Middle frontal gyrus (tissue), 1 donor: ENCODE data around the gene NME7.
"Not testable (repeated sequence)": the region's sequence is repeated elsewhere in the genome, so short reads cannot be mapped to it uniquely, and the experiment has no call there.

ENCODE experiments used
- DNase-seq: peaks from one replicate; pipeline ENCODE4 v3.0.0-alpha.2; 2015; ENCODE audit warnings: low spot score; ENCODE audit errors: extremely low spot score

NME7 gene

DNA sequence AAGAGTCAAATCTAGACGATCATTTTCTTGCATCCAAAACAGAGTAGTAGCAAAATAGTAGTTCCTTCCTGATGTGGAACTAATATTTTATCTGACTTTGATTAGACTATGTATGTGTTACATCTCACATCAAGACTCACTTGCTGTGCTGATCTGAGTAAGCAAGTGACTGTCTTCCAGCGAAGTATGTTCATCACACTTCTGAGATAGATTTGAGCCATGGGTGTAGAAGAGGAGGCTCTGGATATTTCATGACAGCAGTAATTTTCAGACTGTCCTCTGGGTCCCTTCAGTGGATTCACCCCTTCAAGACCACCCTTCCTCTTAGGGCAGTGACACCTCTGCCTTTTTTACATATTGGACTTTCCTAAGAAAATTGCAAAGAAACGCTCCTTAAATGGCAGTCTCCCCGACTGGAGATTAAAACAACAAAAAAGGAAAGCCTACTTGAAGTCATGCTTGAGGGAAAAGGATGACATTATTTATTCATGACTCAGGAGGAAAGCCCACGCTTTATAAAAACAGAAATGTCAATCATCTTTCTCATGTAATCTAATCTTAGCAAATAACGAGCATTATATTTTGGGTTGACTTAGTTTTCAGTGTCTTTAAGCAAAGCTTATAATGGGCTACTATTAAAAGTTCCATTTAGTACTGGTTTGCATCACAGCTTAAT, 238.3 kb downstream of the NME7 start:
- DNase-seq = no peak

DNA sequence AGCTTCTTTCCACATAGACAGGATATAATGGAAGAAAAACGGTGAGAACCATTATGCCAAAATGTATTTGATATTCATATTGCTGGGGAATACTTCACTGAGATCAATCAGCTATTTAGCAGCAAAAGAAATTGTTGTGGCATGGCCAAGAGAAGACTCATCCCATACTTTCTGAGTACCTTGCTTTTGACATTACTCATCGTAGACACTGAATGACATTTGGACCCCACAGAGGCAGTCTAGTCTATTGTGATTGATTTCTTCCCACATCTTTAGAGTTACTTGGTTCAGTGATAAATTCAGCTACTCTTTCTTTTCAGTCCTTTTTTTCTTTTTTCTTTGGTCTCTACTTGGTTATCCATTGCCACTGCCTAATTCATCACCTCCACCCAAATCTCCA, 239.0 kb downstream of the NME7 start:
- no peak for DNase-seq

DNA sequence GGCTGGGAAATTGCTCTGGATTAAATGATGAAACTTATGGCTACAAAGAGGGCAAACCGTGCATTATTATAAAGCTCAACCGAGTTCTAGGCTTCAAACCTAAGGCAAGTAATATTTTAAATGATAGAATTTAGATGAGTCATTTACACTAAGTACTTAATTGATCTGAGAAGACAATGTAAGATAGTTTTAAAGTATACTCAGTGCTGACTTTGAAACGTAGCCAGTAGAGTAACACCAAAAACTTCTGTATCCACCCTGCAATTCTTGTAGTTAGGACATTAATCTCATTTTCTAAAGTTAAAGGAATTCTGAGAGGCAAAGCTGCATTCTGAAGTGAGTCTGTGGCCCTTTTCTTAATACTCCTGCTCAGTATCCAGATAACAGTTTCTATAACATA, 240.3 kb downstream of the NME7 start:
- DNase-seq = no peak

- DNase-seq = no peak
Observed at GRCh38 chr1:169126335-169126734, 241.3 kb downstream of the NME7 start.

GRCh38 chr1:169125597-169125996, 242.0 kb downstream of the NME7 start:
- DNase-seq = not testable (repeated sequence)

DNA sequence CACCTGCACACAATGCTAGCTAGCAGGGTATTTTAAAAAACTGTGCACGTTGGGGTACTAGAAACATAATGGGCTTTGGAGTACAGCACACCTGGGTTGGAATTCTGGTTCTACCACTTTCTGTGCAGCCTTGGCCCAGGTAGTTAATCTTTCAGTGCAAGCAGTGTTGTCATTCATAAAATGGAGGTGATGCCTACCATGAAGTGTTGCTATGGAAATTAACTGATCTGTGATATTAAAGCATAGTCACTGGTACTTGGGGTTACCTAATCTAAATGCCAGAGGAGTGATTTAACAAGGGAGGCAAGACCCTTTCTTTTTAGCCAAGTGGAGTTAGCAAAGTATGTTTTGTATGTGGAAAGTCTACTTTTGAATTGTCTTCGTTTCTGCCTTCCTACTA, 243.1 kb downstream of the NME7 start:
- DNase-seq = no peak

- DNase-seq = no peak
Observed at GRCh38 chr1:169122976-169123375, 244.6 kb downstream of the NME7 start.

DNA sequence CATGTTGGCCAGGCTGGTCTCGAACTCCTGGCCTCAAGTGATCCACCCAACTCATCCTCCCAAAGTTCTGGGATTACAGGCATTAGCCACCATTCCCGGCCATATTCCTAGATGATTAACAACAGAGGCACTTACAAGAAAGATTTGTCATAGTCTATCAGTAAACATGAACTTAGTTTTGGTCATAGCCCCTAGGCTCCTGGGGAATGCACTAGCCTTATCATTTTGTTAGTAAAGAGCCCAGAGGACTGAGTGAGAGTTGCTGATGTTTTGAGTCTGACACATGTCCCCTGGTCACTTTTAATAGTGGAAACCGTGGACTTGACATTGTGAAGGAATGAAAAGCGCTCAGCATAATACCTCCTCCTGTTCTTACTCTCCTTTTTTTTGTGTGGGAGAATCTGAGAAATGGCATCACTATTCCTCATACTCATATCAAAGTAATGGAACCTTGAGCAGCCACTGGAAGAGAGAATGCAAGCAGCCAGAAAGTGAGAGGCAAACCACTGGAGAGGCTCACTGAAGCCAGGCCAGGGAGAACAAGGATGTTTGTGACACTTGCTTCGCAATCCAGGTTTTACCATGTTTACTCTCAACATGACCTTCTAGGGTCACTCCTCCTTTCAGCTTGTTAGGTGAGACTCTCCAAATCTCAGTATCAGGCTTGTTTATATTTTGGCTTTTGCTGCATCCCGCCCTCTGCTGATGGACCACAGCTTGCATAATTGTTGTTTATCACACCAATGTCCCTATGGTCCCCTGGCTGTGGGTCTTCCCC, 246.3 kb downstream of the NME7 start:
- no peak for DNase-seq

DNA sequence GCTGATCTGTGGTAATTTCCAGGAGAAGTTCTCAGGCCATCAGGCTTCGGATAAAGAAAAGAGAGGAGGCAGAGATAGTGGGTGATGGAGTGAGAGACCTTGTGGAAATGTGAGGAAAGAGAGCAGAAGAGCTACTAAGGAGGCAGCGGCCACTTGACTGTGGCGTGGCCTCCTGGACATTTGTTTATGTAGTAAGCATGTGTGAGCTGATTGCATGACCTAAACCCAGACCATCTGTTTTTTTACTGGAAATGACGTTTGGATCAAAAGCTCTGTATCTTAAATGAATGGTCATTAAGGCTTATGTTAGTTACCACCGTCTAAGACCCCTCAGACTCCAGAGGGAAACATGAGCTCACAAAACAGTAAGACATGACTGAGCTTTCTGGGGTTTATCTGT, 247.5 kb downstream of the NME7 start:
- no peak for DNase-seq

- DNase-seq = no peak
Observed at GRCh38 chr1:169119405-169119804, 248.2 kb downstream of the NME7 start.

DNA sequence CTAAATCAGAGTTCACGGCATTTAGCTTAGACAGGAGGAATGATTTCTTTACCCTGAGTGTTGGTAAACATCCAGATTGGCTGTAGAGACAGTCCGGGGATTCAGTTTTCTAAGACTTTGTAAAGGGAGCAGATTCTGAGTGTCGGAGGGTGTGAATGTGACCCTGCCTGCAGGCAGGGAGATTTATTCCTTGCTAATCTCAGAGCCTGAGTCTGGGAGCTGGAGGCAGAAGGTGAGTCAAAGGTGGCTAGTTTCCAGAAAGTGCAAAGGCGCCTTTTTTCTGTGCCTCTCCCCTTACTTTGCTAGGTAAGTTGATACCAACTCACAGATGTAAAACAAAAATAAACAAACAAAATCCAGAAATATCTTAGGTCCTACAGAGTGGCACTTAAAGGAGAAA, 249.4 kb downstream of the NME7 start:
- no peak for DNase-seq

- no peak for DNase-seq
Observed at GRCh38 chr1:169117599-169117998, 250.0 kb downstream of the NME7 start.

- no peak for DNase-seq
Observed at GRCh38 chr1:169117014-169117413, 250.6 kb downstream of the NME7 start.

DNA sequence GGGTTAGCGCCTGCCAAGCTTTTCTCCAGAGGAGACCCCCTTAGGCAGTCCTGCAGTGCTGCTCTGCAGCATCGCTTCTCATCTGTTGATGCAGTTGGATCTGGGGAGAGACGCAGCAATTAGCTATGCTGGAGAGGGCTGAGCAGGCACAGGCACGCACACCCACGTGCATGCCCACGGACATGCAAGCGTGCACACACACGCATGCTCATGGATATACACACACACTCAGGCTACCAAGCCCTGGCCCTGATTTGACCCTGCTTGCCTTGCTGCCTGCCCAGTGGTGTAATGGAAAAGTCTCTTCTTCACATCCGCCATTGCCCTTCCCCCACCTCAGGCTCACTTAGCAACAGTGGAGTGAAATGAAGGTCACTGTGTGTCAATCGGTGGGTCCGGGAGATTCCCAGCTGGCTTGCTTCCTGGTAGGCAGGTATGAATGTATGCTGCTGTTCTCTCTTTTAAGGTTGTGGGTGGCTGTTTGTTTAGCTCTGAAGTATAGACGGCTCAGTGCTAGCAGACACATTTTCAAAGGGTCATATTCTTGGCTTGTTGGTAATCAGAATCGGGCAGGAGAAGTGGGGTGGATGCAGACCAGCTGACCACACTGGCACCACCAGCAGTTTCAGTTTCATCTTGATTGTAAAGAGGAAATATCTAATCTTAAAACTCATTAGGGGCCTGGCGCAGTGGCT, 251.6 kb downstream of the NME7 start:
- no peak for DNase-seq

GRCh38 chr1:169113613-169114119, 253.9 kb downstream of the NME7 start:
- DNase-seq = no peak

DNA sequence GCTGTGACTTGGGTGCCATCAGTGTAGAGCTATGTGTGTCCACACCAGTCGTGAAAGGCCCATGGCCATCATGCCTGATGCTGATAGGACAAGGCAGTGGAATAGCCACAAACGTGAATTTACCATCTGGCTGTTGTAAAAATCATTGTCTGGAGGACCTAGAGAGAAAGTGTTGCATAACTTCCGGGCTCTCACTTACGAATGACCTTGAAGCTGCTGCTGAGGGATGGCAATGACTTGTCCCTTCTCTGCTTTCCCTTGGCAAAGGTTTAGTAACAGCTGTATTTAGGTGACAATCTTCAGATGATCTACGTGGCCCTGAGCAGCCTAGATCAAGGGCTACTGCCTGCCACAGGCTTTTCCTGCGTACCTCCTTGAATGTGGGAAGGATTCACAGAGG, 255.4 kb downstream of the NME7 start:
- no peak for DNase-seq

- DNase-seq = no peak
Observed at GRCh38 chr1:169111472-169111871, 256.1 kb downstream of the NME7 start.

DNA sequence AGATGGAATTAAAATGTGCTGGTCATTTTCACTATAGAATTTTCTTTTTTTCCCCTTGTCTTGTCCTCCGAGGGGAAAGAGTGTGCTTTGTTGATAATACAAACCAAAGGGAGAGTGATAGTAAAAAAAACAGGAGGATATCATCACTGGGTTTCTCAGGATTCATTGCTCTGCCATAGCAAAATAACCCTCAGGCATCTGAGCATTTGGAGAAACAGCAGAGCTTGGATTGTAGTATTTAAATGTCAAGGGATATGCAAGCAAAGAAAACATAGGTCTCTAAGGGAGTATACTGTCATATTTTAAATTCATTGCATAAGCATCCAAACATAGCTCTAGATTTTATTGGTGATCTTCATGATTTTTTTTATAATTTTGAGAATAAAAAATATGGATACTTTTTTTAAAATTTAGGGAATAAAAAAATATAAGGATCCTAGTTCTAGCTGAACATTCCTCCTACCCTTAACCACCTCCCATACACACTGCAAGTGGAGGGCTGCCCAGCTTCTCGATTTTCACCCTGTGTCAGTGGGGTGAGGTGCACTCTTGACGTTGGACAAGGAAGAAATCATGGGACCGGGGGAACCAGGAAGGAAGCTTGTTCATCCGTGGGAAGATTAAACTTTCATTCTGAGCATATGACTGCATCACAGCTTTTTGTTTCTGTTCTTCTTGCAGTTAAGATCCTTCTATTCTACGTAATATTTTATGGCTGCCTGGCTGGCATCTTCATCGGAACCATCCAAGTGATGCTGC, 256.7 kb downstream of the NME7 start:
- DNase-seq = no peak

DNA sequence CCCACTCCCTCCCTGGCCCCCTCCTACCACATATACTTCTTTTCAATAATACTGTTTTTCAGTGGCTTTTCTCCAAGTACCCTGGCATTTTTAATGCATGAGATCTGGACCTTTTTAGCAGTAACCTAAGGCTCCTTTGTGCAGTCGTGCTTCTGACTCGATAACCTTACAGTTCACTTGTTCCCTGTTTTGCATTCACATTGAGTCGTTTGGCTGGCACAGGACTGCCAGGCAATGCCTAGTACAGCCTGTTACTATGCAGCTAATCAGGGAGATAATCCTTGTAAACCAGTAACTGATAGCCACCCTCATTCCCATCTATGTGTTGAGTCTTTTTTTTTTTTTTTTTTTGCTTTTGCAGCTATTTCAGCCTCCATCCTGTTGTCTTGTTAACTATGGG, 257.4 kb downstream of the NME7 start:
- DNase-seq = no peak

GRCh38 chr1:169109561-169110134, 257.9 kb downstream of the NME7 start:
- peak; percentile 87 for DNase-seq
